ENCODE results near the gene PCSK6.

PCSK6 gene

DNA sequence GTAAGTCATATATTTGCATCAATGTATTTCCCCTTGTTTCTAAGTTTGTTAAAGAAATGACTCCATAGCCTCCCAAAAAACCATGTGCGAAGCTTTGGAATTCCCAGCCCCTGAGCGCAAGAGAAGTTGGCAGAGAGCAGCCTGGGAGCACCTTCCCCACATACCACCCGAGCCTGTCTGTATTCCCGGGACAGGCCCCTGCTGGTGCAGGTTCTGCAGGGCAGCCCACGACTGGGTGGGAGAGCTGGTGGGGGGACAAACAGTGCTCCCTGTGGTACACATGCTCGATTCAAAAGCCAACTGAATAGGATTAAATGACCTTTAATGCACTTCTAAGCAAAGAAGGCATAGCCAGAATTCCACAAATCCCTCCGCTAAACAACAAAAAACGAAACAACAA lies 119.8 kb downstream of the PCSK6 start:
- no peak for DNase-seq (ENCODE audit: low spot score)
- in situ Hi-C loops (cut with MboI; ENCODE audit: low pct_unique_long_range_greater_than_20kb, low sequenced_read_pairs, unreplicated experiment), result no loop called here
- TF ChIP-seq, protein P1, sequence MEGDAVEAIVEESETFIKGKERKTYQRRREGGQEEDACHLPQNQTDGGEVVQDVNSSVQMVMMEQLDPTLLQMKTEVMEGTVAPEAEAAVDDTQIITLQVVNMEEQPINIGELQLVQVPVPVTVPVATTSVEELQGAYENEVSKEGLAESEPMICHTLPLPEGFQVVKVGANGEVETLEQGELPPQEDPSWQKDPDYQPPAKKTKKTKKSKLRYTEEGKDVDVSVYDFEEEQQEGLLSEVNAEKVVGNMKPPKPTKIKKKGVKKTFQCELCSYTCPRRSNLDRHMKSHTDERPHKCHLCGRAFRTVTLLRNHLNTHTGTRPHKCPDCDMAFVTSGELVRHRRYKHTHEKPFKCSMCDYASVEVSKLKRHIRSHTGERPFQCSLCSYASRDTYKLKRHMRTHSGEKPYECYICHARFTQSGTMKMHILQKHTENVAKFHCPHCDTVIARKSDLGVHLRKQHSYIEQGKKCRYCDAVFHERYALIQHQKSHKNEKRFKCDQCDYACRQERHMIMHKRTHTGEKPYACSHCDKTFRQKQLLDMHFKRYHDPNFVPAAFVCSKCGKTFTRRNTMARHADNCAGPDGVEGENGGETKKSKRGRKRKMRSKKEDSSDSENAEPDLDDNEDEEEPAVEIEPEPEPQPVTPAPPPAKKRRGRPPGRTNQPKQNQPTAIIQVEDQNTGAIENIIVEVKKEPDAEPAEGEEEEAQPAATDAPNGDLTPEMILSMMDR (IDR thresholded peaks at IDR 0.05; ENCODE audit: extremely low read depth, insufficient read depth, missing control alignments), result no peak

DNA sequence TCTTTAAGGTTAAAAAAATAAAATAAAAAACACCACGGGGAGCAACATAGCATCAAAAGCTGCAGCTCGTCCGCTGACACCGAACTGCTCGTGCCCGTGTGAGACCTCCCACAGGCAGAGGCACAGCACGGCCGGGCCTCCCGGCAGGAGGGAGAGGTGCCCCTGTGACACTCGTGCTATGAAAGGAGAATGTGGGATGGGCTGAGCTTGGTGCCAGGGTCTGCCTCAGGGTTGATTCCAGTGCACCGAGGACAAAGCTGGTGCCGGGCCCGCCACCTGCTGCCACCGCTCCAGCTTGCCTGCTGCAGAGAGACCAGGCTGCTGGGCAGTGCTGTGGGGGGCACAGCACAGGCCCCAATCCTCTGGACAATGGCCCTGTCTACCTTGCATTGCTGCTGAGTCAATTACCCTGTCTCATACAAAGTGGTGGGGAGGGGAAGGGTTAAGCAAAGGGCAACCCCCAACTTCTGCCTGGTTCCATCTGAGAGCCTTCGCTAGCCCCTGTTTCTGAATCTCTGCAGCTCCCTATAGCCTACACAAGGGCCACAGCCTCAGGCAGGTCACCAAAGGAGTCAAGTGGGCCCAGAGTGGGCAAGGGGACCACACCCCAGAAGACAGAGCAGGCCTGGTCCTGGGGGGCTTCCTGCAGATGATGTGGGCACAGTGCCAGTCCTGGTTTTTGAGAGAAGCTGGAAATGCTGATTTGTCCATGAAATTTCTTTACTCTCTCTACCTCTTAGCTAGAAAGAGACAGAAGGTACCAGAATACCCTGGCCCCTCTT lies 120.5 kb downstream of the PCSK6 start:
- DNase-seq (ENCODE audit: low spot score), result no peak
- TF ChIP-seq, protein P1 (IDR thresholded peaks at IDR 0.05; ENCODE audit: extremely low read depth, insufficient read depth, missing control alignments), result no peak
- in situ Hi-C loops (cut with MboI; ENCODE audit: low pct_unique_long_range_greater_than_20kb, low sequenced_read_pairs, unreplicated experiment), result no loop called here

- in situ Hi-C loops (cut with MboI; ENCODE audit: low pct_unique_long_range_greater_than_20kb, low sequenced_read_pairs, unreplicated experiment), result no loop called here
- TF ChIP-seq, protein P1 (IDR thresholded peaks at IDR 0.05; ENCODE audit: extremely low read depth, insufficient read depth, missing control alignments), result no peak
- DNase-seq (ENCODE audit: low spot score), result no peak
Measured at GRCh38 chr15:101368086-101368780, 121.3 kb downstream of the PCSK6 start.

DNA sequence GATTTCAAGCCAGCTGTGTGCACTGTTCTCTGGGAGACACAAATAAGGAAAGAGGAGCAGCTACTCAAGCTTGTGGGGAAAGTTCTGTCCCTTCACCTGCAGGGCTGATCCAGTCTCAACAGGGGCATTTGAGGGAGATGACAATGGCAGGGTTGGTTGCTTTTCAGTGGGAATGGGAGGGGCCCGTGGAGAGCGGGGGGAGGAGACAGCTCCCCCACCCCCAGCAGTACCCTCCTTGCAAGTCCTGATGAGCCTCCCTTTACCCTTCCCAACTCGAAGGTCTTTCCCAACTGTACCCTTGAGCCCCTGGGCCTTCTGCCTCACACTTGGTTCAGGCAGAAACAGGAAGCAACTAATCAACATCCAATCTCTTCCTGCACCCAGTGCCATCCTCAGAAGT lies 122.7 kb downstream of the PCSK6 start:
- TF ChIP-seq, protein P1 (IDR thresholded peaks at IDR 0.05; ENCODE audit: extremely low read depth, insufficient read depth, missing control alignments), result no peak
- in situ Hi-C loops (cut with MboI; ENCODE audit: low pct_unique_long_range_greater_than_20kb, low sequenced_read_pairs, unreplicated experiment), result no loop called here
- DNase-seq (ENCODE audit: low spot score), result no peak

DNA sequence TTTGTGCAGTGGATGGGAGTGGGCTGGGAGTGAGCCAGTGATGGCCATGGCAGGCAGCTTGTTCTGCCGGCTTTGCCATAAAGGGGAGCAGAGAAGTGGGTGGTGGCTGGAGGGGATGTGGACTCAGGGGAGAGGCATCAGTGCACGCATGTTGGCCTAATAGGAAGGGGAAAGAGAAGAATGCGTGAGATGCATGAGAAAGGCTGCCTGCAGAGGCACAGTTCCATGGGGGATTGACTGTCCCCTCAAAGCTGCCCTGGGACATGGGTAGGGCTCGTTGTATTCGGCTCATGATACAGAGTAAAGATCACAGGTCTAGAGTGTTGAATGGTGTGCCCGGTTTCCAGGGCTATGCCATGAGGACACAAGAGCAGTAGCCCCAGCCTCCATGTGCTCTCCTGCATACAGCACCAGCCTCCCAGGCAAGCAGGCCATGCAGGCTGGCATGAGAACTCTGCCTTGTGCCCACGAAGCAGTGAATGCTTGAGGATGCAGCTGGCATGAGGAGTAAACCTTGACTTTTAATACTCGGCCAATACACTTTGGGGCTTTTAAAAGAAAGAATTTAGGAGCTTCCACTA lies 126.4 kb downstream of the PCSK6 start:
- in situ Hi-C loops (cut with MboI; ENCODE audit: low pct_unique_long_range_greater_than_20kb, low sequenced_read_pairs, unreplicated experiment), result no loop called here
- no peak for DNase-seq (ENCODE audit: low spot score)
- TF ChIP-seq, protein P1 (IDR thresholded peaks at IDR 0.05; ENCODE audit: extremely low read depth, insufficient read depth, missing control alignments), result no peak

DNA sequence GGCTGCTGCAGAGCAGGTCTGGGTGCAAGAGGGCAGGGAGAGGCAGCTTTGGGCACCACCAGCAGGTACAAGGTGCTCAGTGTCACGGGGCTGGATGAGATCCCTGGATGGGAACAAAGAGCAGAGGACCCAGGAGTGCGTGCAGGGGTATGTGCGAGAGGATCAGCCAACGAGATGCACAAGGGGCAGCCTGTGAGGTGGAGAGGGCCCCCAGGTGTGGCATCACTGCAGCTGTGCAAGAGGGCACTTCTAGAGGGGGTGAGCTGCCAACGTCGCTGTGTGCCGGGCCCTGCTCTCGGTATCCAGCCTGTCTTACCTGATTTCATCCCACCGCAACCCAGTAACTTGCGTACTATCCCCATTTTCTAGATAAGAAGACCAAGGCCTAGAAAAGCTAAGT lies 127.1 kb downstream of the PCSK6 start:
- in situ Hi-C loops (cut with MboI; ENCODE audit: low pct_unique_long_range_greater_than_20kb, low sequenced_read_pairs, unreplicated experiment), result no loop called here
- TF ChIP-seq, protein P1 (IDR thresholded peaks at IDR 0.05; ENCODE audit: extremely low read depth, insufficient read depth, missing control alignments), result no peak
- no peak for DNase-seq (ENCODE audit: low spot score)

Data from GM13977 (cell line).